ENCODE measurements around the gene LYPLA2. TPM values are rescaled to one million over a fixed set of nuclear protein-coding genes. Genes with fewer than 3 reads are reported as not detected.

Gene LYPLA2
- total and polyA plus RNA-seq, 2 of the 4 experiments (the other 2 are of a cell fraction) = 44.3 to 78.6 TPM

DNA sequence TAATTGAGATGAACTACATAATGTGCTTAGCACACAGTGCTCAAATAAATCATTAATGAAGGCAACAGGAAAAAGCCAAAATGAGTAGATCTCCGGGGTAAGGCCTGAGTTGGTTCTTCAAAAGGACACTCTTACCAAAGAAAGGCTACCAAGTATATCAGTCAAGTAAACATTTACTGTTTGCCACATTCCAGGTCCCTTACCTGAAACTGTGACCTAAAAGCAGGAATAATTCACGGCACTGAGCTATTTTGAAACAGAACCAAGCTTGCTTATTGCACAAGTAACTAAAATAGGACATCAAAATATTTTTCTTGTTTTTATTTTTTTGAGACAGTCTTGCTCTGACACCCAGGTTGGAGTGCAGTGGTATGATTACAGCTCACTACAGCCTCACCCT, 14.7 kb upstream of the LYPLA2 start:
- POLR2A ChIA-PET (ENCODE audit: unreplicated experiment) = no interaction called here

More for the DNA sequence above, 14.7 kb upstream of the LYPLA2 start:
- no peaks in the 10 kb centered on the region for H3K27me3 ChIP-seq (ENCODE audit: control insufficient read depth, insufficient read depth, low read length)
- no peak overlapping the region for H3K9ac ChIP-seq (ENCODE audit: low read depth, low read length)
- in situ Hi-C loops (cut with MboI; ENCODE audit: low sequenced_read_pairs) (no loop called here), dilution Hi-C loops (cut with HindIII; ENCODE audit: low sequenced_read_pairs, unreplicated experiment) (no loop called here), intact Hi-C loops (cut with micrococcal nuclease) (no loop called here)
- H3K56ac ChIP-seq (ENCODE audit: extremely low read depth, insufficient read depth, low read length) = no peak overlapping the region
- no peak for TF ChIP-seq MXI1 (IDR thresholded peaks at IDR 0.05; ENCODE audit: borderline replicate concordance, low read depth, low read length)
- no peak overlapping the region for H3K27ac ChIP-seq (ENCODE audit: insufficient read depth, low read length)
- peaks cover 28 to 32% of the 10 kb centered on the region in 2 experiments for H3K79me1 ChIP-seq (ENCODE audit: low read depth in 1 of 2, low read length in 2 of 2)
- H3K9me1 ChIP-seq (ENCODE audit: insufficient read depth, low read length) = peaks cover 9% of the 10 kb centered on the region; the same call in 1 of the 2 replicates
- no peak overlapping the region for H3K4ac ChIP-seq (ENCODE audit: low read depth, low read length)
- no peak overlapping the region for H4K5ac ChIP-seq (ENCODE audit: low read depth, low read length)
- H3K18ac ChIP-seq (ENCODE audit: low read depth, low read length) = no peak overlapping the region
- no peak overlapping the region for H2BK20ac ChIP-seq (ENCODE audit: low read depth, low read length)
- H4K8ac ChIP-seq (ENCODE audit: low read depth in 2 of 2, low read length in 2 of 2) = no peak overlapping the region
- H2BK15ac ChIP-seq (ENCODE audit: low read depth, low read length) = no peak overlapping the region
- H3K4me2 ChIP-seq (ENCODE audit: low read depth, low read length) = no peak overlapping the region
- H3K9me3 ChIP-seq (ENCODE audit: control insufficient read depth, insufficient read depth, low read length) = no peaks in the 10 kb centered on the region
- H4K91ac ChIP-seq (ENCODE audit: insufficient read depth, low read depth, low read length) = no peak overlapping the region
- no TSS peak for BruUV-seq (replicated peaks)
- no peak overlapping the region for H2AFZ ChIP-seq (replicated peaks; ENCODE audit: low read length, poor library complexity)
- H3K36me3 ChIP-seq (ENCODE audit: control insufficient read depth, insufficient read depth, low read length) = no peaks in the 10 kb centered on the region
- no peak overlapping the region for H2AK9ac ChIP-seq (replicated peaks; ENCODE audit: low read depth, low read length, poor library complexity)
- CTCF ChIA-PET = interaction anchor here (0.7 kb wide), 1 partner anchor 140 kb away, joined by 3 read pairs; no protein-coding TSS in a partner anchor
- no peak overlapping the region for H3K23ac ChIP-seq (ENCODE audit: low read depth, low read length)
- no peak overlapping the region for H3K14ac ChIP-seq (replicated peaks; ENCODE audit: low read depth, low read length)
- WGBS, 2 experiments (ENCODE audit: extremely low coverage in 2 of 2, insufficient read length in 1 of 2) = no CpG with 5 or more reads among the region's 2 CpGs
- H3K4me1 ChIP-seq (ENCODE audit: control insufficient read depth, insufficient read depth, low read length) = peaks cover 7% of the 10 kb centered on the region; the same call in 1 of the 2 replicates
- H3K4me3 ChIP-seq (ENCODE audit: insufficient read depth, low read depth, low read length) = no peak overlapping the region
- H2AK5ac ChIP-seq (ENCODE audit: low read depth, low read length) = no peak overlapping the region
- H4K20me1 ChIP-seq (ENCODE audit: insufficient read depth, low read length) = peaks cover 15% of the 10 kb centered on the region; the same call in 1 of the 2 replicates
- no peak overlapping the region for H2BK120ac ChIP-seq (ENCODE audit: low read depth, low read length)
- DNase-seq = no peak
- ATAC-seq (ENCODE audit: low read depth) = no peak
- H2BK5ac ChIP-seq (ENCODE audit: low read depth, low read length, poor library complexity, severe bottlenecking) = no peak overlapping the region

Data from IMR-90 (cell line).